Hippocampal formation (tissue), 2 donors: ENCODE results near the gene EFCAB12.

Experiments
- DNase-seq, 2 donors: peaks; one replicate each; lab custom pipeline; 2025; lab: John Stamatoyannopoulos, UW

Gene EFCAB12

DNA sequence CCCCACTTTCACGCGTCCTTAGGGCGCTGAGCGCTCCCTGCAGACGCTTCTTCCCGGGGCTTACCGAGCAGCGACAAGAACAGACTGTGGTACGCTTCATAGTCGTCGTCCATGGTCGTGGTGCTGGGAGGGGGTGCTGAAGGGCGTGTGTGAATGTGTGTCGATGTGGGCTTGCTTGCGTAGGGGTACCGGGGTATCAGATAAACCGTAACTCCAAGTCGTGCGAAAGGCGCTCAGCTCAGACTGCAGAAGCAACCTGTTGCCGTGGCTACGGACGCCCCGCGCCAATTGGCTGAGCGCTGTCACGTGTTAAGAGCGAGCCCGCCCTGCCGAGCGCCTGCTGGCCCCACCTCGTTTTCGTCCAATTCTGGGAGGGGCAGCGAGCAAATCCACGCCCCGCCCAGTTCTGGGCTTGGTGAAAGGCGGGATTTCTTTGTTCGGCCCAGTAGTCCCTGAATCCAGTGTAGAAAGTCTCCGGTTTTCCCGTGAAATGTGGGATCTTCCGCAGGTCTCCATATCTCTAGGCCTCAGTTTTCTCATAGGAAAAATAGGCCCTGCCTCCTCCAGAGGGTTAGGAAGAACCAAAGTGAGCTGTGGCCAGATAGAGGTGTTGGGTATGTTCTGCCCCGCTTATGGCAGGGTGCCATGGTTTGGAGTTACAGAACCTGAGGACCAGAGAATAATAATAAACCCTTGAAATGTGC, at the start of gene EFCAB12:
EFCAB12 (minus strand) TSS at position 261 of the 704 bp plus-strand sequence; CDS start at position 113, 148 bp downstream.
- DNase-seq = peak; percentile 93 to 95

DNA sequence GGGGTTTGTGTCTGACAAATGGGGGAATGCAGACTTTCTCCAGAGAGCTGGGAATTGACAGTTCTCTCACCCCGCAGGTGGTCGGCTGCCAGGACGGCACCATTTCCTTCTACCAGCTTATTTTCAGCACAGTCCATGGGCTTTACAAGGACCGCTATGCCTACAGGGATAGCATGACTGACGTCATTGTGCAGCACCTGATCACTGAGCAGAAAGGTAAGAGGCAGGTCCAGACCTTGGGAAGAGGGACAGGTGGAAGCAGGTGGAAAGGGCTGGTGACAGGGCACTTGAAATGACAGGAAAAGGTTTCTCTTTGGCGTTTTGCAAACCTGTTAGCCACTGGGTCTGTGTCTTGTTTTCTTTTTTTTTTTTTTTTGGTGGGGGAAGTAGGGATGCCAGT, 48.1 kb upstream of the EFCAB12 start:
- no peak for DNase-seq

DNA sequence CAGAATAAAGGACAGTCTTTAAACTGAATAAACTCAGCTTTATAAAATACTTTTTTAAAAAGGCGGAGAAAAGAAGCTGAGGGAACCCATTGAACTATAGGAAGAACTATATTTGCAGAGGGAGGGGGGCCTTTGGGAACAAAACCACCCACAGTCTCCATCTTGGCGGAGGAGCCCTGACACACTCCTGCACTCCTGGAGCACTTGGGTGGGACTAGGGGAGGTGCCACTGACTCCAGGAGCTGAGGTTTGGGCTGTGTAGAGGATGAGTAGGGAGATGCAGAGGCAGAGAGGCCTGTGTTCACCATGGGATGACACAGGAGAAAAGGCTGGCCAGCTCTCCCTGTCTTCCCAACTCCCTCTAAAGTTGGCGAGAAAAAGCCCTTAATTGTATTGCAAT, 47.4 kb upstream of the EFCAB12 start:
- DNase-seq = no peak

DNA sequence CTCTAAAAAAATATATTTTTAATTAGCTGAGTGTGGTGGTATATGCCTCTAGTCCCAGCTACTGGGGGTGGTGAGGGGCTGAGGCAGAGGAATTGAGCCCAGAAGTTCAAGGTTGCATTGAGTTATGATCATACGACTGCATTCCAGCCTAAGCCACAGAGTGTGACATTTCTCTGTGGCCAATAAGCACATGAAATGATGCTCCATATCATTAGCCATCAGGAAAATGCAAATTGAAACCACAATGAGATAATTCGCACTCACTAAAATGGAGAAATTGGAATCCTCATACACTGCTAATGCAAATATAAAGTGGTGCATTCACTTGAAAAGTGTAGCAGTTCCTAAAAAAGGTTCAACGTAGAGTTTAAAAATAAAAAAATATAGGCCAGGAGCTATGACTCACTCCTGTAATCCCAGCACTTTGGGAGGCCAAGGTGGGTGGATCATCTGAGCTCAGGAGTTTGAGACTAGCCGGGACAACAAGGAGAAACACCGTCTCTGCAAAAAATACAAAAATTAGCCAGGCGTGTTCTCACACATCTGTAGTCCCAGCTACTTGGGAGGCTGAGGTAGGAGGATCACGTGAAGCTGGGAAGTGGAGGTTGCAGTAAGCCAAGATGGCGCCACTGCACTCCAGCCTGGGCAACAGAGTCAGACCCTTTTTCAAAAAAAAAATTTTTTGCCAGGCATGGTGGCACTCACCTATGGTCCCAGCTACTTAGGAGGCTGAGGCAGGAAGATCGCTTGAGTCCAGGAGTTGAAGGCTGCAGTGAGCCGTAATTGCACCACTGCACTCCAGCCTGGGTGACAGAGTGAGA, 46.8 kb upstream of the EFCAB12 start:
- DNase-seq = no peak

DNA sequence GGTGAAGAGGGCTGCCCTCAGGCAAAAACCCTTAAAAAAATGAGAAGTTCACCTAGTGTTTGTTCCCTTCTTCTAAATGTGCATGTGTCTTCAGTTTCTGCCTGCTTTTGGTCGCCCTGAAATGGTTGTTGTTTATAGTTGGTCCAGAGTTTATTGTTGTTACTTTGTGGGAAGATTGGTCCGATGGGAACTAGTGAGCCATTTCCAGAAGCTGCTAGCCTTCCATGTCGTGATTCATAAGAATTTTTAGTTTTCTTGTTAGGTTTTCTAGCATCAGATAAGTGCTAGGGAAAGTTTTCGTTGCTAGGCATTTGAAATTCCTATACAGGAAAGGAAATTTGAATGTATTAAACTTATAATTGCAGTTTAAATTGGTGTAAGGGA, 45.3 kb upstream of the EFCAB12 start:
- no peak for DNase-seq

DNA sequence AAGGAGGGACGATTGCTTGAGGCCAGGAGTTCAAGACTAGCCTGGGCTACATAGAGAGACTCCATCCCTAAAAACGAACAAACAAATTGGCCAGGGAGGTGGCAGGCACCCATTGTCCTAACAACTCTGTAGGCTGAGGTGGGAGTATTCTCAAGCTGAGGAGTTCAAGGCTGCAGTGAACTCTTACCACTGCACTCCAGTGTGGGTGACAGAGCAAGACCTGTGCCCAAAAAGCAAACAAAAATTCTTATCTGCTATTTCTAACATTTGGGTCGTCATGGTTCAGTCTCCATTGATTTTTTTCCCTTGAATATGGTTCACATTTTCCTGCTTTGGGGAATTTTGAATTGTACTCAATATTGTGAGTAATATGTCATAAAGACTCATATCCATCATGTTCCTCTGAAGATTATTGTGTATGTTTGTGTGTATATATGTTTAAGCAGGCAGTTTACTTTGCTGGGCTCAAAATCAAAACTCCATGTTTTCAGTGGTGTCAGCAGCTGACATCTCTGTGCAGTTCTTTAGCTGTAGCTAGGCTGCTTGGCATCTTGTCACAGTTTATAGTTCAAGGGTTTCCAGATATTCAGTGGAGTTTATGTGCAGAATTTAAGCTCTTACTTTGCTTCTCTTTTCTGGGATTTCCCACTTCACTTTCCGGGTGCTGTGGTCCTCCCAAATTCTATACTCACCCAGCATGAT, 44.8 kb upstream of the EFCAB12 start:
- no peak for DNase-seq

DNA sequence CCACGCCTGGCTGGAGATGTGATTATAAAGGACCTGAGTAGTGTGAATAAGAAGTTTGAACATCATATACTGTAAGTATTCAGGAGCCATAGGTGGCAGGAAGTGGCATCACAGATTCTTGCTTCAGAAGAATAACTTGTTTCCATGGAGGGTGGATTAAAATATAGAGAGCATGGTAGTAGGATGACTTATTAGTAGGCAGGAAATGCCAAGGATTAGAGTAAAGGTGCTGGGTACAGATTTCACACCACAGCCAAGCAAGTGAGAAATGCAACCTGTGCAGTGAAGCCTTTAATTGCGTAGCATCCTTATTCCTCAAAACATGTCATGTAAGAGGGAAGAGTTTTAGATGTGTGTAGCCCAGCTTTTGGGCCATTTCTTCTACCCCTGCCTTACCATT, 42.4 kb upstream of the EFCAB12 start:
- no peak for DNase-seq

DNA sequence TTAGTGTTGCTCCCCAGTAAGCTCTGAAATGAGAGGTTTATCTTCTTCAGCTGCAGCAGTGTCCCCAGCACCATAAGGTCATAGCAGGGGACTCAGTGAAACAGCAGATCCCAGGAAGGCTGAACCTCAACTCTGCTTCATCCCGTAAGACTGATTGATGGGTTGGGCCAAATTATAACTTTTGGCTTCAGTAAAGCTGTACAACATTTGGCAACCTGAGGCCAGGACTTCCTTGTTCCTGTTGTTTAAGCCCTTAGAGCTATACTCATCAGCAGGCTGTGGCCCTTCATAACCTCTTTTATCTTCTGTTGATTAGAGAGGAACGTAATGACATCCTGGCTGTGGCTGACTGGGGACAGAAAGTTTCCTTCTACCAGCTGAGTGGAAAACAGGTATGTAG, 40.6 kb upstream of the EFCAB12 start:
- DNase-seq = no peak

DNA sequence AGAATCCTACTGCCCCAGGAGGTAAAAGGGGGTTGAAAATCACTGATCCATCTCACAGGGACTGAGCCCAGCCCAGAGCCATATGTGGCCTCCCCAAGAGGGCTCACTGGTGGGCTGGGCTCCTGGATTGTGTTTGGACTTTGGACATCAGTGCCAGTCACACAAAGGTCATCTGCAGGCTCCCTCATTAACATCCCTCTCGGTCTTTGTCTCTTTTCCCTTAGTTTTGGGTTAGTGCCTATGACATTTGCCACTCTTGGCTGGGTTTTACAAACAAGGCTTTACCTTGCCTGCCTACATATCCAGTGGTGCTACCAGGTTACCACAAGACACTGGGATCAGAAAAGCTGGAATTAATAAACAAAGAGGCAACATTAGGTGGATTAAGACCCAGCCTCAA, 39.5 kb upstream of the EFCAB12 start:
- no peak for DNase-seq

DNA sequence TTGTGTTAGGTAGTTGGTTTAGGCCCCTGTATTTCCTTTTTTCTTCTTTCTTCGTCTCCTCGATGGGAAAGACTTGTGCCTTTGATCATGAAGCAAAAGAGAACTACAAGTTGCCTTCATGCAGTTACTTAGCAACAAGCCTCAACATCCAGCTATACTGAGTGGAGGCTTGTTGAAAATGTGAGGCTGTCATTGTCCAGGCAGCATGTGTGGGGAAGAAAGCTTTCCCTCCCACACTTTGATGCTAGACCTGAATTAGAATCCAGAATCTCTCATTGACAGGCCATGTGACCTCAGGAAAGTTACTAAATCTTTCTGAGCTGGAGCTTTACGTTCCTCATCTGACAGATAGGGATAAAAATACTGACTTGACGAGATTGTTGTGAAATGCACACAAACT, 35.3 kb upstream of the EFCAB12 start:
- DNase-seq = no peak

DNA sequence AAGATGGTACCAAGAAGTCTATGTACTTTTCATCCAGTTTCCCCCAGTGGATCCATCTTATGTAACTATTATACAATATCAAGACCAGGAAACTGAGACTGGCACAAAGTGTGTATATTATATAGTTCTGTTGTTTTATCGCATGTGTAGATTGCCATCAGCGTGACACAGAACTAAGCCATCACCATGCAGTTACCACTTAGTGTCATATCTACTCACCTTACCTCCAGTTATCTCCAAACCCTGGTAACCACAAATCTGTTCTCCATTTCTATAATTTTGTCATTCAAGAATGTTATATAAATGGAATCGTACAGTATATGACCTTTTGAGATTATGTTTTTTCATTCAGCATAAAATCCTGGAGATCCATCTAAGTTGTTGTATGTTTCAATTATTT, 34.7 kb upstream of the EFCAB12 start:
- DNase-seq = no peak

DNA sequence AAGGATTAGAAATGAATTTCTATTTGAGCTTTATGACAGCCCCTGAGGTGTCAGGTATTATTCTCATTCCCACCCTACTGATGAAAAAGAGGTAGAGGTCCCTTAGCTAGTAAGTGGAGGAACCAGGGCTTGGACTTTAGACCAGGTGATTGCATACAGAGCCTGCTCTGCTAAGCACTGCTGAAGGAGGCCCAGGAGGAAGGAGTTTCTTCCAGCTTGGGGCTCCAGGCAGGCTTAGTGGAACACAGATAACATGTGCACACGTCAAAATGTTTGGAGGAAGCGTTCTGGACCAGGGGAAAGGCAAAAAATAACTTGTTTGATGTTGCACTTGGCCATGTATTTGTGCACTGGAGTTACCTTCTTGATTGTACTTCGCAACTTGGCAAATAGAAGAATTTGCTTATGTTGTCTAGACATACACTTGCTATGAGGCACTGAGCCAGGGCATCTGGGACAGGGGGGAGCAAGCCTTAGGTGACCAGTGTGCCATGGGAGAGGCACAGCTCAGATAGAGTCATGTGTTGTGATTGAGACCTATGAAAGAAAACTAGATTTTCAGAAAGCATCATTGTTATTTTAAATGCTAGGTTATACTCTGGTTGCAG, 34.0 kb upstream of the EFCAB12 start:
- no peak for DNase-seq

DNA sequence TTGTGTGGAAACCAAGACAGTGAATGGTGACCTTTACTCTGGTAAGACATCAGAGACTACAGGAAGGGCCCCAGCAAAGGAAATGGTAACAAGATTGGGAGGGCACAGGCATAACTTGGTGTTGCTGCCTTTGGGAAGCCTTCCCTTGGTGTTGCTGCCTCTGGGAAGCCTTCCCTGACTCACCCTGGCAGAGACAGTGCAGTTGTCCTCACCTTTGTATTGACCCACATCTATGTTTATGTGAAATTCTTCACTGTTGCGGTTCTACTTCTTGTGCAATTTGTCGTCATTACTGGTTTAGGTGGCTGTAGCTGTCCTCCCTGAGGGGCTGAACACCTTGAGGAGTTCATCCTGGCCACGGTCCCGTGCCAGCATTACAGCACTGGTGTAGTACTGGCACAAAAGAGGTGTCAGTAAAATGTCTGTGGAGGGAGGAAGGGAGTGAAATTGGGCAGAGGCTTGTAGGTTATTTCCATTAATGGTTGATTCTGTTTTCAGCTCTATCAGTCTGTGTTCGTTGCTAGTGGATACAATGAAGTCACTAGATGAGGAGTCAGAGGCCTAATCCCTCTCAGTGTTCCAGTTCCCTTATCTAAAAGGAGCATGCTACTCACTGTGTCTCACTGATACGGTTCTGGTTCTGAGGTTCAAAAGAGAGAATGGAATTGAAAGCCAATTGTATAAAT, 33.2 kb upstream of the EFCAB12 start:
- DNase-seq = no peak

DNA sequence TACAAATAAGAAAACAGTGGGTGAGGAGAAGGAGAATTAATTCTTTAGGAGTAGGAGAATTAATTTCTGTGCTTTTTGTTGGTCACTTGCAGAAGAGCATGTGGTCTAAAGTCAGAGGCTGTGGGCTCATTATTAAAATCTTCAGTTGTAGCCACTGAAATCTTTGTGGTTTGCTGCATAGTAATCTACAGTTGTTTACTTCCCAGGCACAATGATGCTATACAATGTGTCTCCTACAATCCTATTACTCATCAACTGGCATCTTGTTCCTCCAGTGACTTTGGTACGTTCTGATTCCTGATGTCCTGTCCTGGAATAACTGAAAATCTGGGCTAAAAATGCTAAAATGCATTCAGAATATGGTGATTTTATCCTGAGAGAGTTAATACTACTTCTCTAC, 32.6 kb upstream of the EFCAB12 start:
- DNase-seq = peak in 1 of 2 donors; percentile 24

DNA sequence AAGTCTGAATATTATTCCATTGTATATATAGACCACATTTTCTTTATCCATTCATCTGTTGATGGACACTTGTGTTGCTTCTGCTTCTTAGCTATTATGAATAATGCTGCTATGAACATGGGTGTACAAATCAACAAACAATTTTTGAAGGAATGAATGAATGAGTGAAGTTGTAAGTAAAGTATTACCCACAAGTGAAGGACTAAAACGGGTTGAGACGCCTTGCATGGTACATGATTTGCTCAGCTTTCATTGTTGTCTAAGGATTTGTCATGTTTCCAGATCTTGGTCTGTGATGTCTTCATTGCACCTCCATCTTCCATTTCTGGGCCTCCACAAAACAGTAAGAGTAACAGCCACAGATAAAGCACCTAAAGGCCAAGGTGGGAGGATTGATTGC, 32.1 kb upstream of the EFCAB12 start:
- no peak for DNase-seq

DNA sequence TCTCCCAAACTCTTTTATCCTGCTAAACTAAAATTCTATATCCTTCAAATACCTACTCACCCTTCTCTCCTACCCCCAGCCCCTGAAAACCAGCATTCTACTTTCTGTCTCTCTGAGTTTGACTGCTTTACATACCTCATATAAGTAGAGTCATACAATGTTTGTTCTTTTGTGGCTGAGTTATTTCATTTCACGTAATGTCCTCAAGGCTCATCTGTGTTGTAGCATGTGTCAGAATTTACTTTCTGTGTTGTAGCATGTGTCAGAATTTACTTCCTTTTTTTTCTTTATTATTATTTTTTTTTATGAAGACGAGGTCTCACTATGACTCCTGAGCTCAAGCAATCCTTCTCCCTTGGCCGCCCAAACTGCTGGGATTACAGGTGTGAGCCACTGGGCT, 31.7 kb upstream of the EFCAB12 start:
- no peak for DNase-seq

DNA sequence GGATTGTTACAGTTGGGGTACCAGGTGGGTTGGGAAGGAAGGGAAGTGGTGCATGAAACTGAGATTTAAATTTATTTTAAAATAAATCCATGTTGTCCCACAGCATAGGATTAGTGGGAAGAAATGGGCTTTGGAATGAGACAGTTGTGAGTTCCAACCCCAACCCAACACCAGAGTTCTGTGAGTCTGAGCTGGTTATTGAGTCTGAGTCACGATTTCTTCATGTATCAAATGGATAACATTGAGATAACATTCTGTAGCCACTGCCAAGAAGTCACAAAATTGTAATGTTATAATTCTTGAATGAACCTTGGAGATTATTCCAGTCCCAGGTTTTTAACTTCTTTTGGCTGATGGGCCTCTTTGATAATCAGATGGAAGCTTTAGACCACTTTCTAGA, 25.3 kb upstream of the EFCAB12 start:
- no peak for DNase-seq

DNA sequence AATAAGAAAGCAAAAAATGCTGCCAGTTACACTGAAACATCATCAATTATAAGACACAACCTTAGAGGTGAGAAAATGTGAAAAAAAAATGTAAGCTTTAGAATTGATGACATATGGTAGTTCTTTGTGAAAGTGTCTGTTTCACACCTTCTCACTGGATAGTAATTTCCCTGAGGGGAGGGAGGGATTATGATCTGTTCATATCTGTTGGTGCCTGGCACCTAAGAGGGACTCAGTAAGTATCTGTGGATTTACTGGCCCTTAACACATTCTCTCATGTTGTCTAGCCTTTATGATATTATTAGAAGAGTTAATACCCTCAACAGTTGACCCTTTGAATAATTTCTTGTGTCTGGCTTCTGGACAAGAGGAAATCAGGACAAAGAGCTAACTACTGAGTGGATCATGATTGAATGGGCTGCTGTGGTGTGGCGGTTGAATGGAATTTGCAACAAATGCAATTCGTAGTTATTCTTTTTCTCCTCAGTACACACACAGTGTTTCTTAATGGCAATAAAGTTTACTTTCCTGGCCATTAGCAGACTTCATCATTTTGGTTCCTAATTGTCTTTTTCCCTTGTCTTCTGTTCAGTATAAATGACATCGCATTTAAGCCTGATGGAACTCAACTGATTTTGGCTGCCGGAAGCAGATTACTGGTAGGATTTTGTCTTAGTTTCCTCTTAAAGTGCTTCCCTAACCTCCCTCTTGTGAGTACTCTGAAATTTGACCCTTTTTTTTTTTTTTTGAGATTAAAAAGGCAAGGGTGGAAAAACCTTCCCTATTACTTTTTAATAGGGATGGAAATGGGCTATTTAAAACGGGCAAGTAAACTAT, 21.1 kb upstream of the EFCAB12 start:
- DNase-seq = no peak

DNA sequence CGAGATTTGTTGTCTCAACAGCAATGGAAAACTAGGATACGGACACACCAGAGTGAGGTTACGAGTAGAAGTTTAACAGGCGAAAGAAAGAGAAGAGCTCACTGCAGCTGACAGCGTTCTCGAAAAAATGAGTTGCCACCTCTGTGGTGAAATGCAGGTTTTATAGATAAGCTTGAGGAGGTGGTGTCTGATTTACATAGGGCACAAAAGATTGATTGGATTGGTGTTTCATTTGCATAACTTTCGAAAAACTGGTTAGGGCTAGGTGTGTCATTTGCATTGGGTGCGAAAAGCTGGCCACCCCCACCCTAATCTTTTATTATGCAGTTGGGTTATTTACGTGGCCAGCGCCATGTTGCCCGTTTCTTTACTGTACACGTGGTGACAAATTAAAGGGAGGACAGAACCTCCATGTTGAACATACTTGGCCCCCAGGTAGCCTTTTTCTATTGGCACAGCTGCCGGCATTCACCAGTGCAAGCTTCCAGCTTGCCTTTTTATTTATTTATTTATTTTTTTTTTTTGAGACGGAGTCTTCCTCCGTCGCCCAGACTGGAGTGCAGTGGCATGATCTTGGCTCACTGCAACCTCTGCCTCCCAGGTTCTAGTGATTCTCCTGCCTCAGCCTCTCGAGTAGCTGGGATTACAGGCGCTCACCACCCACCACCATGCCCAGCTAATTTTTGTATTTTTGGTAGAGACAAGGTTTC, 19.9 kb upstream of the EFCAB12 start:
- DNase-seq = no peak

DNA sequence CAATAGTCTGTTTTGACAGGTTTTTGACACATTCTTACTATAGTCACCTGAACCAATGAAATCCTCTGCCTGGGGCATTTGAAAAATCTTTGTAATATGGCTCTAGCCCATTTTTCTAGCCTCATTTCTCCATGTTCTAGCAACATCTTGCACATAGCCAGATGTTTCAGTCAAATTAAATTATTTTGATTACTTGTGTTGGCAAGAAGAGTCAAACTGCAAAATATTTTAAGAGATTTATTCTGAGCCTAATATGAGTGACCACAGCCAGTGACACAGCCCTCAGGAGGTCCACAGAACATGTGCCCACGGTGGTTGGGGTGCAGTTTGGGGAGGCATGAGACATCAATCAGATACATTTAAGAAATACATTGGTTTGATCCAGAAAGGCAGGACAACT, 18.5 kb upstream of the EFCAB12 start:
- DNase-seq = no peak
